Peyer's patch (tissue), 4 donors: ENCODE results near the gene EVA1A.

Source experiments
- CTCF ChIP-seq, 6 experiments: fragments of 450-650 bp in 4 of 6; fragments of 200-600 bp in 2 of 6; sonication (generic) in 1 of 6; IDR thresholded peaks; one replicate each; pipeline ENCODE4 v1.5.1; 2017 to 2019; ENCODE audit warnings: antibody characterized with exemption in 6 of 6, mild to moderate bottlenecking in 3 of 6, moderate library complexity in 1 of 6
- POLR2A ChIP-seq, 2 donors: fragments of 450-650 bp; IDR thresholded peaks; one replicate each; pipeline ENCODE4 v1.5.1; 2017; ENCODE audit warnings: antibody characterized with exemption in 2 of 2, mild to moderate bottlenecking in 2 of 2, moderate library complexity in 2 of 2

- TF ChIP-seq POLR2A (IDR thresholded peaks at IDR 0.05) (no peak), CTCF (IDR thresholded peaks at IDR 0.05) (no peak)
These were observed 85.7 kb downstream of the EVA1A start for GRCh38 chr2:75475049-75475448.
